GM23338 (cell line): ENCODE measurements around the gene S1PR1. TPM values are rescaled to one million over a fixed set of nuclear protein-coding genes. Genes with fewer than 3 reads are reported as not detected.

Experiments
- ATAC-seq: fragments of 200-7000 bp; cut with Tn5 transposase; 3 replicates; pipeline ENCODE4 v1.9.1; 2020
- DNase-seq: peaks from one replicate; pipeline ENCODE4 v3.0.0-alpha.2; 2015; ENCODE audit warnings: low spot score
- H2AFZ ChIP-seq: fragments of 200-600 bp; sonication (generic); 2 replicates; pipeline ENCODE4 v1.8.0; 2016; ENCODE audit warnings: antibody characterized with exemption, mild to moderate bottlenecking, moderate library complexity
- H3F3A ChIP-seq: fragments of 200-600 bp; sonication (generic); replicated peaks from 2 replicates; pipeline ENCODE4 v1.8.0; 2017; ENCODE audit warnings: antibody characterized with exemption, mixed run types, low read depth
- H3K27ac ChIP-seq: fragments of 200-600 bp; sonication (generic); 2 replicates; pipeline ENCODE4 v1.6.1; 2016; ENCODE audit warnings: low read depth
- H3K27me3 ChIP-seq: fragments of 200-600 bp; sonication (generic); 2 replicates; pipeline ENCODE4 v1.8.0; 2016; ENCODE audit warnings: mild to moderate bottlenecking, mixed run types, moderate library complexity; ENCODE audit not compliant: insufficient read depth
- H3K36me3 ChIP-seq: fragments of 200-600 bp; sonication (generic); 2 replicates; pipeline ENCODE4 v1.8.0; 2016; ENCODE audit warnings: mild to moderate bottlenecking; ENCODE audit not compliant: insufficient read depth
- H3K4me1 ChIP-seq: fragments of 200-600 bp; sonication (generic); 2 replicates; pipeline ENCODE4 v1.8.0; 2016; ENCODE audit warnings: mild to moderate bottlenecking, moderate library complexity; ENCODE audit not compliant: insufficient read depth
- H3K4me2 ChIP-seq: fragments of 200-600 bp; sonication (generic); 2 replicates; pipeline ENCODE4 v1.7.1; 2017; ENCODE audit warnings: mixed run types
- H3K4me3 ChIP-seq: fragments of 200-600 bp; sonication (generic); 2 replicates; pipeline ENCODE4 v1.6.1; 2016; ENCODE audit warnings: mixed run types
- H3K79me2 ChIP-seq: fragments of 200-600 bp; sonication (generic); replicated peaks from 2 replicates; pipeline ENCODE4 v1.8.0; 2017; ENCODE audit warnings: mild to moderate bottlenecking; ENCODE audit not compliant: insufficient read depth
- H3K9me2 ChIP-seq: fragments of 200-600 bp; sonication (generic); 2 replicates; pipeline ENCODE4 v1.8.0; 2017; ENCODE audit not compliant: insufficient read depth
- H4K20me1 ChIP-seq: fragments of 200-600 bp; sonication (generic); replicated peaks from 2 replicates; pipeline ENCODE4 v1.8.0; 2017; ENCODE audit warnings: mild to moderate bottlenecking; ENCODE audit not compliant: insufficient read depth
- H3K27ac Mint-ChIP-seq: 2 replicates; pipeline ENCODE4 v1.8.0; 2020; ENCODE audit warnings: inconsistent platforms, mild to moderate bottlenecking, moderate library complexity, mixed read lengths
- H3K27me3 Mint-ChIP-seq: 3 replicates; pipeline ENCODE4 v1.8.0; 2022; ENCODE audit warnings: low read depth, mild to moderate bottlenecking, moderate library complexity, mixed read lengths, inconsistent platforms; ENCODE audit not compliant: insufficient read depth, poor library complexity
- H3K36me3 Mint-ChIP-seq: 3 replicates; pipeline ENCODE4 v1.8.0; 2021; ENCODE audit warnings: low read depth, mild to moderate bottlenecking, inconsistent platforms, moderate library complexity, mixed read lengths
- H3K4me1 Mint-ChIP-seq: 3 replicates; pipeline ENCODE4 v1.8.0; 2020; ENCODE audit warnings: mild to moderate bottlenecking, inconsistent platforms, mixed read lengths
- H3K4me3 Mint-ChIP-seq: 3 replicates; pipeline ENCODE4 v1.8.0; 2021; ENCODE audit warnings: moderate library complexity, mild to moderate bottlenecking, inconsistent platforms, mixed read lengths
- H3K9me3 Mint-ChIP-seq: 3 replicates; pipeline ENCODE4 v1.8.0; 2020; ENCODE audit warnings: moderate library complexity, mild to moderate bottlenecking, inconsistent platforms, mixed read lengths
- CREB1 ChIP-seq: fragments of 250-450 bp; sonication (Bioruptor Pico); IDR thresholded peaks from 2 replicates; pipeline ENCODE4 v1.5.0; 2020; ENCODE audit warnings: low read depth, mild to moderate bottlenecking, moderate library complexity
- JUNB ChIP-seq: IDR thresholded peaks from one replicate; pipeline ENCODE4 v1.6.1; 2016; ENCODE audit warnings: antibody characterized with exemption; ENCODE audit not compliant: unreplicated experiment
- NANOG ChIP-seq: IDR thresholded peaks from 2 replicates; pipeline ENCODE4 v1.6.1; 2016; ENCODE audit warnings: antibody characterized with exemption, borderline replicate concordance
- STAT1 ChIP-seq: IDR thresholded peaks from one replicate; pipeline ENCODE4 v1.6.1; 2016; ENCODE audit warnings: antibody characterized with exemption; ENCODE audit not compliant: unreplicated experiment
- ZNF114 ChIP-seq: fragments of 250-450 bp; sonication (Bioruptor Pico); IDR thresholded peaks from 2 replicates; pipeline ENCODE4 v1.5.0; 2020; ENCODE audit warnings: mild to moderate bottlenecking, moderate library complexity
- ZNF331 ChIP-seq: fragments of 250-450 bp; sonication (Bioruptor Pico); IDR thresholded peaks from 2 replicates; pipeline ENCODE4 v1.5.0; 2020; ENCODE audit warnings: low read depth, mild to moderate bottlenecking, moderate library complexity
- polyA plus RNA-seq: library from polyadenylated mRNA; unstranded; fragments of >200 nt; fragmentation: Nextera tagmentation; extraction: Ambion mirVana; gene quantifications from 2 replicates; pipeline ENCODE4 v1.2.1, GENCODE V29; 2016
- total RNA-seq: library from RNA; depleted of rRNA; stranded (reverse); fragments of >200 nt; shearing (Covaris generic); gene quantifications from 2 replicates; pipeline ENCODE4 v1.2.3, GENCODE V29; 2014
- TF ChIP-seq, protein P1 (sequence below): IDR thresholded peaks from one replicate; pipeline ENCODE4 v1.6.1; 2018; ENCODE audit warnings: antibody characterized with exemption; ENCODE audit not compliant: unreplicated experiment
- TF ChIP-seq, protein P2 (sequence below): IDR thresholded peaks from 2 replicates; pipeline ENCODE4 v1.6.1; 2016; ENCODE audit warnings: antibody characterized with exemption
- TF ChIP-seq, protein P3 (sequence below), 2 experiments: fragments of 200-600 bp in 1 of 2; sonication (generic) in 1 of 2; conservative IDR thresholded peaks; 2 replicates each; pipeline versions ENCODE4 v1.5.1 to v1.6.1; 2016 to 2017; ENCODE audit warnings: antibody characterized with exemption in 2 of 2, low read depth in 2 of 2, mild to moderate bottlenecking in 2 of 2, moderate library complexity in 1 of 2

Gene S1PR1
- total and polyA plus RNA-seq, 2 experiments from 2014 or later, result 2.6 to 4.1 TPM

DNA sequence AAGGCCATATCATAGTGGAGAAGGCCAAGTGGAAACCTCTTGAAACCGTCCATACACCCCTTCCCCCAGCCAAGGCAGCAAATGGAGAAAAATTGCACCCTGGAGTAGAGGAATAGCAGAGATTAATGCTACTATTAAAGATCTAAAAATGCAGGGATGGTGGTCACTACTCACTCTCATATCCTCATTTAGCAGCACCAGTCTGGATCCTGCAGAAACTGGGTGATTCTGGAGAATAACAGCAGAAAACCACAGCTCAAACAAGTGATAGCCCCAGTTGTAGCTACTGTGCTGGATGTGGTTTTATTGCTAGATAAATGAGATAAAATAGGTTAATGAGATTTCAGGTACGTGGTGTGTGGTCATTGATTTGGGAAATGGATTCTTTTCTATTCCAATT is 30.3 kb downstream of the S1PR1 start (continued):
- TF ChIP-seq, protein P1, sequence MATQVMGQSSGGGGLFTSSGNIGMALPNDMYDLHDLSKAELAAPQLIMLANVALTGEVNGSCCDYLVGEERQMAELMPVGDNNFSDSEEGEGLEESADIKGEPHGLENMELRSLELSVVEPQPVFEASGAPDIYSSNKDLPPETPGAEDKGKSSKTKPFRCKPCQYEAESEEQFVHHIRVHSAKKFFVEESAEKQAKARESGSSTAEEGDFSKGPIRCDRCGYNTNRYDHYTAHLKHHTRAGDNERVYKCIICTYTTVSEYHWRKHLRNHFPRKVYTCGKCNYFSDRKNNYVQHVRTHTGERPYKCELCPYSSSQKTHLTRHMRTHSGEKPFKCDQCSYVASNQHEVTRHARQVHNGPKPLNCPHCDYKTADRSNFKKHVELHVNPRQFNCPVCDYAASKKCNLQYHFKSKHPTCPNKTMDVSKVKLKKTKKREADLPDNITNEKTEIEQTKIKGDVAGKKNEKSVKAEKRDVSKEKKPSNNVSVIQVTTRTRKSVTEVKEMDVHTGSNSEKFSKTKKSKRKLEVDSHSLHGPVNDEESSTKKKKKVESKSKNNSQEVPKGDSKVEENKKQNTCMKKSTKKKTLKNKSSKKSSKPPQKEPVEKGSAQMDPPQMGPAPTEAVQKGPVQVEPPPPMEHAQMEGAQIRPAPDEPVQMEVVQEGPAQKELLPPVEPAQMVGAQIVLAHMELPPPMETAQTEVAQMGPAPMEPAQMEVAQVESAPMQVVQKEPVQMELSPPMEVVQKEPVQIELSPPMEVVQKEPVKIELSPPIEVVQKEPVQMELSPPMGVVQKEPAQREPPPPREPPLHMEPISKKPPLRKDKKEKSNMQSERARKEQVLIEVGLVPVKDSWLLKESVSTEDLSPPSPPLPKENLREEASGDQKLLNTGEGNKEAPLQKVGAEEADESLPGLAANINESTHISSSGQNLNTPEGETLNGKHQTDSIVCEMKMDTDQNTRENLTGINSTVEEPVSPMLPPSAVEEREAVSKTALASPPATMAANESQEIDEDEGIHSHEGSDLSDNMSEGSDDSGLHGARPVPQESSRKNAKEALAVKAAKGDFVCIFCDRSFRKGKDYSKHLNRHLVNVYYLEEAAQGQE, result no peak
- no peak for TF ChIP-seq ZNF114 (CRISPR knock-in tag)
- TF ChIP-seq STAT1, result no peak
- no peak for TF ChIP-seq ZNF331 (CRISPR knock-in tag)

DNA sequence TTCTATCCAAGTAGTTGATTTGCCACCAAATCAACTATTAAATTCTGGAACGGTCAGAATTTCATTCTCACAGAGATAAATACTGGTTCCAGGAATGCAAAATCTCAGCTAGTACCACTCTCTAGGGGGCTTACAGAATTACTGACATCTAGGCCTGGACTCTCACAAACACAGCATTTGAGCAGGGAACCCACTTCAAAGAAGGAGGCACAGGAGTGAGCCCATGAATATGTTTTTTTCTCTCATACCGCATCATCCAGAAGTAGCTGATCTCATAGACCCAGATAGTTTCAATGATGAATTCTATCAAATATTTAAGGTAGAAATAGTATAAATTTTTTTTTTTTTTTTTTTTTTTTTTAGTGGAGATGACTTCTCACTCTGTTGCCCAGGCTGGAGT is 32.1 kb downstream of the S1PR1 start:
- no peak overlapping the region for H3K27ac ChIP-seq
- no peaks in the 10 kb centered on the region for H3K79me2 ChIP-seq
- no peak overlapping the region for H3K4me2 ChIP-seq
- H3K27me3 Mint-ChIP-seq, result peaks cover 3% of the 10 kb centered on the region
- no peaks in the 10 kb centered on the region for H3K4me1 ChIP-seq
- no peaks in the 10 kb centered on the region for H3K9me2 ChIP-seq
- no peaks in the 10 kb centered on the region for H4K20me1 ChIP-seq
- no peaks in the 10 kb centered on the region for H3K27me3 ChIP-seq
- H3K36me3 ChIP-seq, result no peaks in the 10 kb centered on the region
- H3K4me3 ChIP-seq, result no peak overlapping the region
- ATAC-seq, result no peak
- TF ChIP-seq NANOG (no peak), CREB1 (CRISPR knock-in tag) (no peak), JUNB (no peak), ZNF331 (CRISPR knock-in tag) (no peak), ZNF114 (CRISPR knock-in tag) (no peak), STAT1 (no peak)
- TF ChIP-seq, protein P2, sequence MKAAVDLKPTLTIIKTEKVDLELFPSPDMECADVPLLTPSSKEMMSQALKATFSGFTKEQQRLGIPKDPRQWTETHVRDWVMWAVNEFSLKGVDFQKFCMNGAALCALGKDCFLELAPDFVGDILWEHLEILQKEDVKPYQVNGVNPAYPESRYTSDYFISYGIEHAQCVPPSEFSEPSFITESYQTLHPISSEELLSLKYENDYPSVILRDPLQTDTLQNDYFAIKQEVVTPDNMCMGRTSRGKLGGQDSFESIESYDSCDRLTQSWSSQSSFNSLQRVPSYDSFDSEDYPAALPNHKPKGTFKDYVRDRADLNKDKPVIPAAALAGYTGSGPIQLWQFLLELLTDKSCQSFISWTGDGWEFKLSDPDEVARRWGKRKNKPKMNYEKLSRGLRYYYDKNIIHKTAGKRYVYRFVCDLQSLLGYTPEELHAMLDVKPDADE, result no peak
- TF ChIP-seq, protein P3, sequence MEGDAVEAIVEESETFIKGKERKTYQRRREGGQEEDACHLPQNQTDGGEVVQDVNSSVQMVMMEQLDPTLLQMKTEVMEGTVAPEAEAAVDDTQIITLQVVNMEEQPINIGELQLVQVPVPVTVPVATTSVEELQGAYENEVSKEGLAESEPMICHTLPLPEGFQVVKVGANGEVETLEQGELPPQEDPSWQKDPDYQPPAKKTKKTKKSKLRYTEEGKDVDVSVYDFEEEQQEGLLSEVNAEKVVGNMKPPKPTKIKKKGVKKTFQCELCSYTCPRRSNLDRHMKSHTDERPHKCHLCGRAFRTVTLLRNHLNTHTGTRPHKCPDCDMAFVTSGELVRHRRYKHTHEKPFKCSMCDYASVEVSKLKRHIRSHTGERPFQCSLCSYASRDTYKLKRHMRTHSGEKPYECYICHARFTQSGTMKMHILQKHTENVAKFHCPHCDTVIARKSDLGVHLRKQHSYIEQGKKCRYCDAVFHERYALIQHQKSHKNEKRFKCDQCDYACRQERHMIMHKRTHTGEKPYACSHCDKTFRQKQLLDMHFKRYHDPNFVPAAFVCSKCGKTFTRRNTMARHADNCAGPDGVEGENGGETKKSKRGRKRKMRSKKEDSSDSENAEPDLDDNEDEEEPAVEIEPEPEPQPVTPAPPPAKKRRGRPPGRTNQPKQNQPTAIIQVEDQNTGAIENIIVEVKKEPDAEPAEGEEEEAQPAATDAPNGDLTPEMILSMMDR (conservative IDR thresholded peaks at IDR 0.05; ENCODE audit: low read depth in 2 of 2), result no peak
- no peaks in the 10 kb centered on the region for H3F3A ChIP-seq
- no peak for DNase-seq
- H3K4me3 Mint-ChIP-seq, result no peak overlapping the region
- H3K36me3 Mint-ChIP-seq, result 0 out of 3 replicates have a peak, but pooled peaks cover 3% of the 10 kb centered on the region
- H2AFZ ChIP-seq, result no peak overlapping the region
- no peak overlapping the region for H3K27ac Mint-ChIP-seq
- H3K4me1 Mint-ChIP-seq, result no peaks in the 10 kb centered on the region
- H3K9me3 Mint-ChIP-seq, result peaks cover 9% of the 10 kb centered on the region; the same call in 2 of the 3 replicates
